ENCODE data around the gene NCAM2. TPM values are rescaled to one million over a fixed set of nuclear protein-coding genes. Genes with fewer than 3 reads are reported as not detected.

NCAM2 gene
- total RNA-seq, 2 experiments from 2014 or later, result not detected

DNA sequence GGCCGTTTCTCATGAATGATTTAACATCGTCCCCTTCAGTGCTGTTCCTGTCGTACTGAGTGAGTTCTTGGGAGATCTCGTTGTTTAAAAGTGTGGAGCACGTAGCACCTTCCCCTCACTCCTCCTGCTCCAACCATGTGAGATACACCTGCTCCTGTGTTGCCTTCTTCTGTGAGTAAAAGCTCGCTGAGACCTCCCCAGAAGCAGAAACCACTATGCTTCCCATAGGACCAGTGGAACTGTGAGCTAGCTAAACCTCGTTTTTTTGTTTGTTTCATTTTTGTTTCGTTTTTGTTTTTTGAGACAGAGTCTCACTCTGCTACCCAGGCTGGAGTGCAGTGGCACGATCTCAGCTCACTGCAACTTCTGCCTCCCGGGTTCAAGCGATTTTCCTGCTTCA is 198.6 kb downstream of the NCAM2 start:
- H3K4me1 Mint-ChIP-seq, result peaks cover 16% of the 10 kb centered on the region
- H3K36me3 Mint-ChIP-seq, result no peaks in the 10 kb centered on the region
- H3K4me3 Mint-ChIP-seq, result no peak overlapping the region

GRCh38 chr21:21199342-21200102 is 201.3 kb downstream of the NCAM2 start:
- no peak overlapping the region for H3K4me3 Mint-ChIP-seq
- no peaks in the 10 kb centered on the region for H3K36me3 Mint-ChIP-seq
- peak overlapping the region; percentile 85 for H3K27ac Mint-ChIP-seq
- no peak for DNase-seq
- H3K4me1 Mint-ChIP-seq, result peaks cover 16% of the 10 kb centered on the region
- no peaks in the 10 kb centered on the region for H3K27me3 Mint-ChIP-seq
- no peaks in the 10 kb centered on the region for H3K9me3 Mint-ChIP-seq

More for the DNA sequence above, 198.6 kb downstream of the NCAM2 start:
- Mint-ChIP-seq H3K9me3 (no peaks in the 10 kb centered on the region), H3K27ac (no peak overlapping the region), H3K27me3 (peaks cover 3% of the 10 kb centered on the region)
- no peak for DNase-seq

DNA sequence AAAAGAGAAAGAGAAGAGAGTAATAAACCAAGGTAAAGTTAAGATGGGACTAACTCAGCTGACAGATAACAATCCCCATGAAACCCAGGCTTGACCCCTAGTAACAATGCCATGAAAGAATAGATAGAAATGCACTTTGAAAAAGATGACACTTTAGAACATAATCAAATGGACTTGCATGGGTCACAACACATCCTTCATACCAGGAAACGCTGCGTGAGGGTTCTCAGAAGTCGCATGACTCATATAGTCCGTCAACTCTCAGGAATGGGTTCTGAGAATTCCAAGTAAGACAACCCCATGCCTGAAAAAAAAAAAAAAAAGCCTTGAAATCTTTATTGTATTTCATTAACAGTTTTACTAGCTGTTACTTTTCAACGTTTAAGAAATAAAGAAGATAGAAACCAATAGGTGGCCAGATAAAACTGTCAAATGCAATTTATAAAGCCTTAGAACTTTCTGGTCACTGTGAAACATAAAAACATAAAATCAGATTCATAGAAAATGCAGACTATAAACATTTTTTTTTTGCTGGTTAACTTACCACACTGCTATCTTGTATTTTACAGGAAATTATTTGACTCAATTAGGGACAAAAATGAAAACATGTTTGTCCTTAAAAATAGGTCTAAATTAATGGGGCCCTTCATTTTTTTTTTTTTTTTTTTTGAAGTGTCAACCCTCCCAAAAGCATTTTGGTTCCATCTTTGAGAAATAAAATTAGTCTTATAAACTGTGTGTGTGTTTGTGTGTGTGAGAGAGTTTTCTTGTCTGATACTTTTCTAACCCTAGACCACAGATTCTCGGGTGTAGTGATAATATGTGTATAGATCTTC is 202.1 kb downstream of the NCAM2 start:
- DNase-seq, result peak; percentile 47
- H3K36me3 Mint-ChIP-seq, result no peaks in the 10 kb centered on the region
- peaks cover 16% of the 10 kb centered on the region for H3K4me1 Mint-ChIP-seq
- H3K9me3 Mint-ChIP-seq, result no peaks in the 10 kb centered on the region
- peak overlapping the region; percentile 85 for H3K27ac Mint-ChIP-seq
- no peak overlapping the region for H3K4me3 Mint-ChIP-seq
- H3K27me3 Mint-ChIP-seq, result no peaks in the 10 kb centered on the region

GRCh38 chr21:21200939-21201615 is 202.9 kb downstream of the NCAM2 start:
- H3K4me3 Mint-ChIP-seq, result no peak overlapping the region
- peak overlapping the region; percentile 74 for H3K27ac Mint-ChIP-seq
- H3K27me3 Mint-ChIP-seq, result no peaks in the 10 kb centered on the region
- DNase-seq, result no peak
- peaks cover 16% of the 10 kb centered on the region for H3K4me1 Mint-ChIP-seq
- no peaks in the 10 kb centered on the region for H3K36me3 Mint-ChIP-seq
- no peaks in the 10 kb centered on the region for H3K9me3 Mint-ChIP-seq

DNA sequence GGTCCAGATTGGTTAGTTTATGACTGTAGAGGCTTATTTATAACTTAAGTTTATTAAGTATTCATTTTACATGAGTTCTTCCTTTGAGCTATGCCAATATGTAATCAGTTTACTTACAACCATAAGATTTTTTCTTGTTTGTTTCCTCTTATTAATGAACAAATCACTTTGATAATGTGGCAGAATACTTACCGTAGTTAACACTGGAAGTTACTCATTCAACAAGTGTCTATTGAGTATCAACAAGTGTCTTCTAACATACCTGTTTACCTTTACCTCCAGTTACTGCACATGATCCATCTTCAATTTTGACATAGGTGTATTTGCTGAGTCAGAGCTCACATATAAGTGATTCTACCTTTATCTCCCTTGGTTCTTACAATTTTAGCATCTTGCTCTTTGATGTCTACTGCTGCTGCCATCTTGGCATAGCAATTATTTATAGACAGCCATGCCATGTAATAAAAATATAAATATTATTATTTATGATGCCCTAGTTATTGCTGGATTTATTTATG is 205.7 kb downstream of the NCAM2 start:
- Mint-ChIP-seq H3K9me3 (no peaks in the 10 kb centered on the region), H3K4me3 (no peak overlapping the region)

DNA sequence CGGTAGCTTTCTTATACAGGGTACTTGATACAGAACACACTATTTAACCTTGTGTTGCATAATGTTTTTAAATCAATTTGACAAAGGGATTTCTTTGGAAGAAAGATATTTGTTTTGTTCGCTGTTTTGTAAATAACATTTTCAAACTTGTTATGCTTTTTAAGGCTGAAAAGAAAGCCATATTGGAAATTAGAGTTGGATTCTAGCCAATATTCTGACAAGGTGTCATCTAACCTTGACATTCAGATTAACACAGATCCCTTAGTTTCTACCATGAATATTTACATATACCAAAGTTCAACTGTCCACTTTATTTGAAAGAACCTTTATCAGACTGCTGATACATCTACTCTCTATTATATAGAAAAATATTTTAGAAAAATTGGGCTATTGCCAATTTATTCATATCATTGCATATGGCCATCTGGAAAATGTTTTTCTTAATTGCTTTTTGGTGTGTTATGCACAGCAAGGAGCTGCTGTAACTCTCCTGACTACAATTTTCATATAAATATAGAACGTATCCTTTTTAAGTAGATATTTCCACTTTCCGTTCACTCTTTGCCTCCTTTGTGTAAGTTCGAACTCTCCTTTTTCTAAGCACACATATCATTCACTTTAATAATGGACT is 206.3 kb downstream of the NCAM2 start:
- Mint-ChIP-seq H3K9me3 (no peaks in the 10 kb centered on the region), H3K27me3 (no peaks in the 10 kb centered on the region), H3K4me1 (peaks cover 10% of the 10 kb centered on the region), H3K27ac (no peak overlapping the region), H3K4me3 (no peak overlapping the region), H3K36me3 (no peaks in the 10 kb centered on the region)
- no peak for DNase-seq

More for the DNA sequence above, 205.7 kb downstream of the NCAM2 start:
- Mint-ChIP-seq H3K27ac (no peak overlapping the region), H3K36me3 (no peaks in the 10 kb centered on the region), H3K4me1 (peaks cover 16% of the 10 kb centered on the region), H3K27me3 (no peaks in the 10 kb centered on the region)
- no peak for DNase-seq

- Mint-ChIP-seq H3K9me3 (no peaks in the 10 kb centered on the region), H3K27ac (no peak overlapping the region), H3K36me3 (no peaks in the 10 kb centered on the region), H3K27me3 (no peaks in the 10 kb centered on the region), H3K4me3 (no peak overlapping the region), H3K4me1 (peaks cover 5% of the 10 kb centered on the region)
- no peak for DNase-seq
Measured at GRCh38 chr21:21205604-21206003, 207.4 kb downstream of the NCAM2 start.

- H3K9me3 Mint-ChIP-seq, result no peaks in the 10 kb centered on the region
- H3K4me1 Mint-ChIP-seq, result no peaks in the 10 kb centered on the region
- no peaks in the 10 kb centered on the region for H3K27me3 Mint-ChIP-seq
- H3K27ac Mint-ChIP-seq, result no peak overlapping the region
- H3K4me3 Mint-ChIP-seq, result no peak overlapping the region
- DNase-seq, result no peak
- no peaks in the 10 kb centered on the region for H3K36me3 Mint-ChIP-seq
Measured at GRCh38 chr21:21210552-21210951, 212.3 kb downstream of the NCAM2 start.

DNA sequence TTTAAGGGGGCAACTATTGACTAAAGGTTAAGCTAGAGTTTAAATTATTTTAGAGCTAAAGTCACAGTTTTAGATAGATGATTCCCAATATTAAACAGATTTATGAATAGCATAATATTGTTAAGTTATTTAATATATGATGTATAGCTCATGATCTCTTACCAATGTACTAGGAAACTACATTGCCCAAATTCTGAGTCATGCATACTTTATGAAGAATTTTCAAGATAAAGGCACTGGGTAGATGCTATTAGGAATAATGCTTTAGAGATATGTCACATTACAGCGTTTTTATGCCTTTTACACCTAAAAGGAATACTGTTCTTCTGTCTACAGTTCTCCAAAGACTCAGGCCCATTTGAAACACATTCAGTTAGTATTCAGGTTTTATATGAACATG is 215.1 kb downstream of the NCAM2 start:
- H3K4me3 Mint-ChIP-seq, result no peak overlapping the region
- no peak overlapping the region for H3K27ac Mint-ChIP-seq
- H3K9me3 Mint-ChIP-seq, result no peaks in the 10 kb centered on the region
- no peaks in the 10 kb centered on the region for H3K36me3 Mint-ChIP-seq
- H3K4me1 Mint-ChIP-seq, result no peaks in the 10 kb centered on the region
- H3K27me3 Mint-ChIP-seq, result no peaks in the 10 kb centered on the region
- no peak for DNase-seq

DNA sequence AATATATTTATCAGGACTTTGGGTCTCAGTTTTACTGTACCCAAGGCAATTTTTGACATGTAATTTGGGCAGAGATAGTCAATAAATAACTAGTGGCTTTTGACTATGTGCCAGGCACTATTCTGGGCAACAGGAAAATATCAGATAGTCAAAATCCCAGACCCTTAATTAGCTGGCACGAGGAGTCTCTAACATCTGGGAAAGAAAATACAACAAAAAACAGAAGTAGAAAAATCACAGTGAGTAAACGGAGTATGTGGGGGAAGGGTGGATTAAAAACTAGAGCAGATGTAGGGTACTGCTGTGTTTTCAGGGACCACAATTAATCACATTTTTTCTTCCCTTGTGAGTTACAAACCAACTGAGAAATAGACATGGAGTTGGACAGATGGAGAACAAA is 217.8 kb downstream of the NCAM2 start:
- no peak for DNase-seq
- H3K9me3 Mint-ChIP-seq, result peaks cover under 1% of the 10 kb centered on the region
- H3K4me3 Mint-ChIP-seq, result no peak overlapping the region
- no peaks in the 10 kb centered on the region for H3K27me3 Mint-ChIP-seq
- no peaks in the 10 kb centered on the region for H3K4me1 Mint-ChIP-seq
- H3K27ac Mint-ChIP-seq, result no peak overlapping the region
- no peaks in the 10 kb centered on the region for H3K36me3 Mint-ChIP-seq

- Mint-ChIP-seq H3K27ac (no peak overlapping the region), H3K9me3 (no peaks in the 10 kb centered on the region), H3K27me3 (no peaks in the 10 kb centered on the region), H3K4me1 (no peaks in the 10 kb centered on the region), H3K36me3 (no peaks in the 10 kb centered on the region), H3K4me3 (no peak overlapping the region)
- DNase-seq, result no peak
Measured at GRCh38 chr21:21226472-21226871, 228.3 kb downstream of the NCAM2 start.

DNA sequence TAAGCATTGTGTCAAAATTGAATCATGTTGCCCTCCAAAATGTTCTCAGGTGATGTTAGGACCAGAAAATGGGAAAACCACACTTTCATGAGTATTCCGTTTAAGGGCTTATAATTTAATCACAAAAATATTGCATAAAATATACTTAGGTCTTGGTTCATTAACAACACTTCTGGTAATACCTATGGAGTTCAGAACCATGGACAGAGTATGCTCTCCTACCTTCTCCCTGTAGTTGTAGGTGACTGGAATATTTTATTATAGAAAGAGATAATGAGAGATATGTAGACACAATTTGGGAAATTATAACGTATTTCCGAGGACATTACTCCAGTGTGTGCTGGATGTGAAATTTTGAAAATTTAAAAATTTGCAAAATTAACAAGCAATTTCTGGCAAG is 232.5 kb downstream of the NCAM2 start:
- Mint-ChIP-seq H3K9me3 (no peaks in the 10 kb centered on the region), H3K27ac (no peak overlapping the region)

GRCh38 chr21:21231913-21232312 is 233.7 kb downstream of the NCAM2 start:
- H3K36me3 Mint-ChIP-seq, result no peaks in the 10 kb centered on the region
- H3K27me3 Mint-ChIP-seq, result no peaks in the 10 kb centered on the region
- no peak overlapping the region for H3K4me3 Mint-ChIP-seq

More for the DNA sequence above, 232.5 kb downstream of the NCAM2 start:
- H3K27me3 Mint-ChIP-seq, result no peaks in the 10 kb centered on the region
- no peak overlapping the region for H3K4me3 Mint-ChIP-seq
- no peak for DNase-seq
- no peaks in the 10 kb centered on the region for H3K4me1 Mint-ChIP-seq
- no peaks in the 10 kb centered on the region for H3K36me3 Mint-ChIP-seq

DNA sequence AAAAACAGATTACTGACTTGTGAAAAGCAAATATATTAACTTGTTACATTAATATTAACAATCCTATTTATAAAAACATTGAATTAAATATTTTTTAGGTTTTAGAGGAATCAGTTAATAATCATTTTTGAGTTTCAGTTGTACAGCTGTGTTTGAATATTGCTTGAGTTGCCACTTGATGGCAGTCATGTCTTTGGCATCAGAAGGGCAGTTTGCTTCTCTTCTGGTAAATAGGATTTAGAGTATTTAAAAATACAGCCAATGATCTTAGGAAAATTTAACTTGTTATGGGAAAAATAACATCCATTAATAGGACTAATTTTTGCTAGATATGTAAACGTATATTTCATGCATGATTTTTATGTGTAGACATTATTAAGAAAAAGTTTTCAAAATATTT is 234.1 kb downstream of the NCAM2 start:
- Mint-ChIP-seq H3K27ac (no peak overlapping the region), H3K4me1 (no peaks in the 10 kb centered on the region)
- DNase-seq, result no peak

More at GRCh38 chr21:21231913-21232312, 233.7 kb downstream of the NCAM2 start:
- H3K9me3 Mint-ChIP-seq, result no peaks in the 10 kb centered on the region
- no peak overlapping the region for H3K27ac Mint-ChIP-seq
- no peak for DNase-seq
- no peaks in the 10 kb centered on the region for H3K4me1 Mint-ChIP-seq

More for the DNA sequence above, 234.1 kb downstream of the NCAM2 start:
- H3K9me3 Mint-ChIP-seq, result no peaks in the 10 kb centered on the region
- no peaks in the 10 kb centered on the region for H3K36me3 Mint-ChIP-seq
- H3K4me3 Mint-ChIP-seq, result no peak overlapping the region
- no peaks in the 10 kb centered on the region for H3K27me3 Mint-ChIP-seq

Data from activated naive CD8-positive, alpha-beta T cell treated with anti-CD3 and anti-CD28 coated beads for 36 hours (primary cell).